DMS53 treated with DMSO at 0.1 percent for 48 hours (cell line): ENCODE results near the gene OR10G2.

Experiments used
- DNase-seq: peaks from one replicate; lab custom pipeline; 2025; ENCODE audit not compliant: unreplicated experiment; lab: John Stamatoyannopoulos, UW

The OR10G2 gene

GRCh38 chr14:21589317-21589716 is 45.4 kb downstream of the OR10G2 start:
- no peak for DNase-seq
